Measurements from ENCODE around the gene ZNF521.

ZNF521 gene

GRCh38 chr18:25133879-25134278, 218.1 kb downstream of the ZNF521 start:
- TF ChIP-seq CTCF (IDR thresholded peaks at IDR 0.05; ENCODE audit: low read length, missing control alignments), result no peak
- no peak overlapping the region for H3K4me3 ChIP-seq (replicated peaks; ENCODE audit: low read depth, low read length)
- DNase-seq (ENCODE audit: low read depth), result no peak

GRCh38 chr18:25132786-25133496, 219.0 kb downstream of the ZNF521 start:
- H3K4me3 ChIP-seq (replicated peaks; ENCODE audit: low read depth, low read length), result no peak overlapping the region
- DNase-seq (ENCODE audit: low read depth), result no peak
- no peak for TF ChIP-seq CTCF (IDR thresholded peaks at IDR 0.05; ENCODE audit: low read length, missing control alignments)

GRCh38 chr18:25126751-25127150, 225.2 kb downstream of the ZNF521 start:
- H3K4me3 ChIP-seq (replicated peaks; ENCODE audit: low read depth, low read length), result no peak overlapping the region
- DNase-seq (ENCODE audit: low read depth), result no peak
- TF ChIP-seq CTCF (IDR thresholded peaks at IDR 0.05; ENCODE audit: low read length, missing control alignments), result no peak

DNA sequence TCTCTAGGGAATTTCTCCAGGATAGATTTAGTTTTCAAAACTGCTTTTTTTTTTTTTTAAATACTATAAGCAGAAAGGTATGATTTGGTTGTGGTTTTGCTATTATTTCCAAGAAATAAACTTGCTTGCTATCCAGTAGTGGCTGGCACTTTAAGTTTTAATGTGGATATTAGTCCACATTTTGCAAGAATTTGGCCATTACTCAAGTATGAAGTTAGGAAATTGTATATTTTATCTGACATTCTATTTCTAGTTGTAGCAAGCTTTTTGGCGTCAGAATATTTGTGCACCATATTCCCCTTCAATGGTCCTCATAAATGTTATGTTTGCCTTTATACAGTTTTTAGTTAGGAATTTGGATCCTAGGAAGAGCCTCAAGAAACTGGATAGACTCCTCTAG, 226.3 kb downstream of the ZNF521 start:
- peak; percentile 45 for DNase-seq (ENCODE audit: low read depth)
- no peak overlapping the region for H3K4me3 ChIP-seq (replicated peaks; ENCODE audit: low read depth, low read length)
- TF ChIP-seq CTCF (IDR thresholded peaks at IDR 0.05; ENCODE audit: low read length, missing control alignments), result no peak

- no peak for TF ChIP-seq CTCF (IDR thresholded peaks at IDR 0.05; ENCODE audit: low read length, missing control alignments)
- no peak for DNase-seq (ENCODE audit: low read depth)
- H3K4me3 ChIP-seq (replicated peaks; ENCODE audit: low read depth, low read length), result no peak overlapping the region
Measured at GRCh38 chr18:25123438-25124232, 228.3 kb downstream of the ZNF521 start.

- TF ChIP-seq CTCF (IDR thresholded peaks at IDR 0.05; ENCODE audit: low read length, missing control alignments), result no peak
- DNase-seq (ENCODE audit: low read depth), result no peak
- no peak overlapping the region for H3K4me3 ChIP-seq (replicated peaks; ENCODE audit: low read depth, low read length)
Measured at GRCh38 chr18:25121442-25121841, 230.5 kb downstream of the ZNF521 start.

Data from fibroblast of pulmonary artery (primary cell).